ENCODE data around the gene CYP19A1. TPM values are rescaled to one million over a fixed set of nuclear protein-coding genes. Genes with fewer than 3 reads are reported as not detected.

The CYP19A1 gene
- total RNA-seq, 1 experiment from 2014 or later = 0.94 TPM

- H3K9me3 ChIP-seq (ENCODE audit: insufficient read depth, low read depth) = no peaks in the 10 kb centered on the region
- no peak for DNase-seq
- TF ChIP-seq EZH2 (IDR thresholded peaks at IDR 0.05; ENCODE audit: low read depth) = no peak
- TF ChIP-seq, protein P1, sequence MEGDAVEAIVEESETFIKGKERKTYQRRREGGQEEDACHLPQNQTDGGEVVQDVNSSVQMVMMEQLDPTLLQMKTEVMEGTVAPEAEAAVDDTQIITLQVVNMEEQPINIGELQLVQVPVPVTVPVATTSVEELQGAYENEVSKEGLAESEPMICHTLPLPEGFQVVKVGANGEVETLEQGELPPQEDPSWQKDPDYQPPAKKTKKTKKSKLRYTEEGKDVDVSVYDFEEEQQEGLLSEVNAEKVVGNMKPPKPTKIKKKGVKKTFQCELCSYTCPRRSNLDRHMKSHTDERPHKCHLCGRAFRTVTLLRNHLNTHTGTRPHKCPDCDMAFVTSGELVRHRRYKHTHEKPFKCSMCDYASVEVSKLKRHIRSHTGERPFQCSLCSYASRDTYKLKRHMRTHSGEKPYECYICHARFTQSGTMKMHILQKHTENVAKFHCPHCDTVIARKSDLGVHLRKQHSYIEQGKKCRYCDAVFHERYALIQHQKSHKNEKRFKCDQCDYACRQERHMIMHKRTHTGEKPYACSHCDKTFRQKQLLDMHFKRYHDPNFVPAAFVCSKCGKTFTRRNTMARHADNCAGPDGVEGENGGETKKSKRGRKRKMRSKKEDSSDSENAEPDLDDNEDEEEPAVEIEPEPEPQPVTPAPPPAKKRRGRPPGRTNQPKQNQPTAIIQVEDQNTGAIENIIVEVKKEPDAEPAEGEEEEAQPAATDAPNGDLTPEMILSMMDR (conservative IDR thresholded peaks at IDR 0.05) = no peak
- no peak overlapping the region for H3K4me2 ChIP-seq
- H3K36me3 ChIP-seq (ENCODE audit: low read depth) = no peaks in the 10 kb centered on the region
- no peak overlapping the region for H3K27ac ChIP-seq
- H3K4me3 ChIP-seq = no peak overlapping the region
- intact Hi-C loops (cut with micrococcal nuclease; ENCODE audit: unreplicated experiment) = no loop called here
- ChIA-PET CTCF (no interaction called here), POLR2A (ENCODE audit: unreplicated experiment) (no interaction called here)
- no peaks in the 10 kb centered on the region for H3K9me2 ChIP-seq (ENCODE audit: insufficient read depth)
- H3K27me3 ChIP-seq (ENCODE audit: insufficient read depth, low read depth) = peaks cover 4% of the 10 kb centered on the region
- no peaks in the 10 kb centered on the region for H3K79me2 ChIP-seq (ENCODE audit: low read depth)
- BruUV-seq (replicated peaks) = no TSS peak
- H3F3A ChIP-seq (ENCODE audit: insufficient read depth, low read depth) = no peaks in the 10 kb centered on the region
- no peaks in the 10 kb centered on the region for H4K20me1 ChIP-seq (ENCODE audit: insufficient read depth)
- H3K4me1 ChIP-seq (replicated peaks; ENCODE audit: insufficient read depth) = no peaks in the 10 kb centered on the region
- H2AFZ ChIP-seq = no peak overlapping the region
Measured at GRCh38 chr15:51289290-51289689, 49.1 kb downstream of the CYP19A1 start.

GRCh38 chr15:51288143-51289065, 50.0 kb downstream of the CYP19A1 start:
- Histone ChIP-seq H3K4me3 (no peak overlapping the region), H3K36me3 (ENCODE audit: low read depth) (no peaks in the 10 kb centered on the region), H3K4me1 (replicated peaks; ENCODE audit: insufficient read depth) (no peaks in the 10 kb centered on the region), H2AFZ (no peak overlapping the region), H4K20me1 (ENCODE audit: insufficient read depth) (no peaks in the 10 kb centered on the region), H3K9me2 (ENCODE audit: insufficient read depth) (no peaks in the 10 kb centered on the region), H3K4me2 (no peak overlapping the region), H3K27me3 (ENCODE audit: insufficient read depth, low read depth) (peaks cover 4% of the 10 kb centered on the region), H3K79me2 (ENCODE audit: low read depth) (no peaks in the 10 kb centered on the region), H3K9me3 (ENCODE audit: insufficient read depth, low read depth) (no peaks in the 10 kb centered on the region), H3F3A (ENCODE audit: insufficient read depth, low read depth) (no peaks in the 10 kb centered on the region), H3K27ac (no peak overlapping the region)
- ChIA-PET CTCF (no interaction called here), POLR2A (ENCODE audit: unreplicated experiment) (interaction anchor here (1.1 kb wide), 1 partner anchor 1060 kb away, joined by 3 read pairs; no protein-coding TSS in a partner anchor)
- no TSS peak for BruUV-seq (replicated peaks)
- intact Hi-C loops (cut with micrococcal nuclease; ENCODE audit: unreplicated experiment) = no loop called here
- TF ChIP-seq EZH2 (IDR thresholded peaks at IDR 0.05; ENCODE audit: low read depth) = no peak
- TF ChIP-seq, protein P1 (conservative IDR thresholded peaks at IDR 0.05) = no peak
- no peak for DNase-seq

- no peaks in the 10 kb centered on the region for H3K4me1 ChIP-seq (replicated peaks; ENCODE audit: insufficient read depth)
Measured at GRCh38 chr15:51286816-51287215, 51.6 kb downstream of the CYP19A1 start.

More at GRCh38 chr15:51286816-51287215, 51.6 kb downstream of the CYP19A1 start:
- Histone ChIP-seq H3K4me2 (no peak overlapping the region), H4K20me1 (ENCODE audit: insufficient read depth) (no peaks in the 10 kb centered on the region), H3K79me2 (ENCODE audit: low read depth) (no peaks in the 10 kb centered on the region), H3K9me2 (ENCODE audit: insufficient read depth) (no peaks in the 10 kb centered on the region), H3K4me3 (no peak overlapping the region), H3K9me3 (ENCODE audit: insufficient read depth, low read depth) (no peaks in the 10 kb centered on the region), H3K27ac (no peak overlapping the region), H3K27me3 (ENCODE audit: insufficient read depth, low read depth) (peaks cover 4% of the 10 kb centered on the region), H3K36me3 (ENCODE audit: low read depth) (no peaks in the 10 kb centered on the region), H3F3A (ENCODE audit: insufficient read depth, low read depth) (no peaks in the 10 kb centered on the region), H2AFZ (no peak overlapping the region)
- intact Hi-C loops (cut with micrococcal nuclease; ENCODE audit: unreplicated experiment) = loop anchor here (2.0 kb wide), 1 partner anchor 212 kb away; no protein-coding TSS in a partner anchor
- DNase-seq = peak in 1 of 2 experiments; percentile 16
- CTCF ChIA-PET = interaction anchor here (0.8 to 0.9 kb wide), 2 partner anchors 96 to 124 kb away, joined by 3 to 4 read pairs; no protein-coding TSS in a partner anchor
- TF ChIP-seq EZH2 (IDR thresholded peaks at IDR 0.05; ENCODE audit: low read depth) = no peak
- TF ChIP-seq, protein P1 (conservative IDR thresholded peaks at IDR 0.05) = no peak
- POLR2A ChIA-PET (ENCODE audit: unreplicated experiment) = no interaction called here
- BruUV-seq (replicated peaks) = no TSS peak

All from PC-9 (cell line).